SKM-1 (cell line): ENCODE measurements around the gene DTWD2.

Source experiments
- DNase-seq: peaks from one replicate; lab custom pipeline; 2025; ENCODE audit not compliant: unreplicated experiment; lab: John Stamatoyannopoulos, UW

DTWD2 gene

DNA sequence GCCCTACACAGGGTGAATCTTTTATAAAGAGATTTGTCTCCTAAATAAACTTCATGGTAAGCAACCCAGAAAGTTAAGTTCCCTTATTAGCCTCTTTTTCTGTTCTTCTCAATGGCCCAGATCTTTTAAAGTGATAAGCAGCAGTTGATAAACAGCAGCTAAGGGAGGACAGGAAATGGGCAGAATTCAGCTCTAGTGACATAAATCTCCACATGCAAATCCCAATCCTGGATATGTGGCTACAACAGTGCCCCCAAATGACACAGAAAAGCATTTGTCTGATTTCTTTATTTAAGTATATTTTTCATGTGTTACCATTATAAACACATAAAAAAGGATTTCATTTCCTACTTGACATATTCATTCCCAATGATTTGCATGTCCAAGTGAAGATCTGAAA, 199.0 kb downstream of the DTWD2 start:
- DNase-seq = no peak

DNA sequence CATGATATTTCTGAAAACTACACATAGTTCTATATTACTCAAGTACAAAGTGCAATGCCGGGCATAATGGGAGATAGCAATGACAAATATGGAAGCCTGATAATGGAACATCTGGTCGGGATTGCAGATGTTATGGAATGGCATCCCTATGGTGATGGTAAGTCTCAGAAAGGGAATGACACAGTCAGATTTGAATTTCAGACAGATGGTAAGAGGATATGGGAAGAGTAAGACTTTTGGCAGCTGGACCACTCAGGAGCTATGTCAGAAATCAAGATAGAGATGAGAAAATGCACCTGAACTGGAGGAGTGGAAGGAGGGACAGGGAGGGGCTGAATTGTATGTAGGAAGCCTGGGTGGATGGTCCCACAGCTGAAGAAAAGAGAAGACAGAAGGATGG, 200.0 kb downstream of the DTWD2 start:
- no peak for DNase-seq
